Sigmoid colon (tissue), 7 donors: ENCODE results near the gene CFAP61. TPM values are rescaled to one million over a fixed set of nuclear protein-coding genes. Genes with fewer than 3 reads are reported as not detected.

Source experiments
- DNase-seq: peaks from one replicate; pipeline ENCODE4 v3.0.0-alpha.2; 2019
- H3K27ac ChIP-seq, 4 donors: fragments of 200-600 bp; sonication (generic); one replicate each; pipeline ENCODE4 v1.5.1; 2016 to 2019; ENCODE audit warnings: mild to moderate bottlenecking in 1 of 4
- H3K27me3 ChIP-seq, 3 donors: fragments of 200-600 bp; sonication (generic); one replicate each; pipeline ENCODE4 v1.5.1; 2019; ENCODE audit warnings: mild to moderate bottlenecking in 1 of 3
- H3K36me3 ChIP-seq, 4 donors: fragments of 200-600 bp; sonication (generic); one replicate each; pipeline ENCODE4 v1.5.1; 2016 to 2019
- H3K4me1 ChIP-seq, 4 donors: fragments of 200-600 bp; sonication (generic); one replicate each; pipeline ENCODE4 v1.5.1; 2017 to 2019
- H3K4me3 ChIP-seq, 4 donors: fragments of 200-600 bp; sonication (generic); one replicate each; pipeline ENCODE4 v1.5.1; 2017 to 2019; ENCODE audit warnings: mild to moderate bottlenecking in 2 of 4, moderate library complexity in 1 of 4
- H3K9me3 ChIP-seq, 4 donors: fragments of 200-600 bp in 3 of 4; sonication (generic) in 3 of 4; one replicate each; pipeline versions ENCODE4 v1.5.1 to v1.6.1; 2013 to 2019
- EP300 ChIP-seq, 4 donors: sonication (generic); formaldehyde crosslinking; IDR thresholded peaks; one replicate each; pipeline ENCODE4 v1.6.1; 2017; ENCODE audit warnings: antibody characterized with exemption in 4 of 4
- POLR2A ChIP-seq, 2 donors: fragments of 450-650 bp; IDR thresholded peaks; one replicate each; pipeline ENCODE4 v1.6.1; 2016; ENCODE audit warnings: antibody characterized with exemption in 2 of 2, mild to moderate bottlenecking in 2 of 2, moderate library complexity in 2 of 2
- POLR2AphosphoS5 ChIP-seq, 4 donors: sonication (generic); formaldehyde crosslinking; IDR thresholded peaks; one replicate each; pipeline ENCODE4 v1.6.1; 2017; ENCODE audit warnings: antibody characterized with exemption in 4 of 4
- WGBS, 2 donors: extraction: QIAGEN DNeasy Blood & Tissue Kit; methylation state at CpG; one replicate each; pipeline ENCODE4 v1.1.7; 2013; 5-methylcytosine and 5-hydroxymethylcytosine counted together
- intact Hi-C: fragments of 100-400 bp; cut with DNase I; formaldehyde crosslinking; loops from one replicate; pipeline ENCODE4 v1.15.1; 2023
- polyA plus RNA-seq, 3 donors: library from polyadenylated mRNA; stranded (reverse); fragments of 200-250 nt; gene quantifications; one replicate each; pipeline ENCODE4 v1.2.3, GENCODE V29; 2013
- total RNA-seq, 4 donors: library from RNA; depleted of rRNA; stranded (reverse); fragments of >200 nt; gene quantifications; one replicate each; pipeline ENCODE4 v1.1.0, GENCODE V29; 2016
- TF ChIP-seq, protein P1 (sequence below), 4 experiments: fragments of 450-650 bp in 3 of 4; fragments of 200-600 bp in 1 of 4; IDR thresholded peaks; one replicate each; pipeline ENCODE4 v1.5.1; 2016 to 2019; ENCODE audit warnings: antibody characterized with exemption in 4 of 4, mild to moderate bottlenecking in 3 of 4, moderate library complexity in 2 of 4
- donor health status: healthy with polysubstance abuse.
- donor health status: Bipolar disorder and iron deficiency.
- donor health status: healthy.

The CFAP61 gene
- total and polyA plus RNA-seq, 7 donors = 0.15 to 2.0 (median 0.44) TPM; not detected in 3

DNA sequence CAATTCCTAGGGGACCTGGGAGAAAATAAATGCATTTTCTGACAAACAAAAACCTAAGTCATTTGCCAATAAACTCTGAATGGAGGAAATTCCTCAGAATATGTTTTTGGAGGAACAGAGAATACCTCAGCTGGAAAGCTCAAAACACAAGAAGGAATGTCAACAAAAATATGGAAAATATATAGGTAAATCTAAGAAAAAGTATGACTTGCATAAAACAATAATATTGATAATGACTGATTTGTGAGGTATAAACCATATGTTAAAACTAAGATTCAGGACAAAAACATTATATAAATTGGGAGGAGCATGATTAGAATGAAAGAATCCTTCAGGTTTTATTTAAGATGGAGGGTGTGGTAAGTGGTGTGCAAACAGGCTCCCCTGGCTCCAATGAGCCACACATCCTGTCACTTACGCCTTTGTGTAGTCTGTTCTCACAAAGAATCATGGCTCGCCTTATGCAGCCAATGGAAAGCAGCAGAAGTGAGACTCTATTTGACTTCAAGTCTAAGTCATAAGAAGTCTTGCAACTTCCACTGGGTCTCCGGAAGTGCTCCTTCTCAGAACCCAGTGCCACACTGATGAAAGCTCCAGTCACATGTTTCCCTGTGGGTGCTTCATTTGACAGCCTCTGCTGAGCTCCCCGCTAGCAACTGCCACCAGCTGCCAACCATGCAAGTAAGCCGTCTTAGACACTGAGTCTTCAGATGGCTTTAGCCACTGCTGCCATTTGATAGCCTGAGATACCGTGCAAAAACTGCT is 8.1 kb downstream of the CFAP61 start:
- intact Hi-C loops = no loop called here
- H3K27ac ChIP-seq = no peak overlapping the region
- no peak for DNase-seq
- no peaks in the 10 kb centered on the region for H3K4me1 ChIP-seq
- no peaks in the 10 kb centered on the region for H3K9me3 ChIP-seq
- no peak overlapping the region for H3K4me3 ChIP-seq
- H3K36me3 ChIP-seq = no peaks in the 10 kb centered on the region
- peaks cover 0 to 4% (median 0%) of the 10 kb centered on the region in 3 donors for H3K27me3 ChIP-seq
- TF ChIP-seq, protein P1, sequence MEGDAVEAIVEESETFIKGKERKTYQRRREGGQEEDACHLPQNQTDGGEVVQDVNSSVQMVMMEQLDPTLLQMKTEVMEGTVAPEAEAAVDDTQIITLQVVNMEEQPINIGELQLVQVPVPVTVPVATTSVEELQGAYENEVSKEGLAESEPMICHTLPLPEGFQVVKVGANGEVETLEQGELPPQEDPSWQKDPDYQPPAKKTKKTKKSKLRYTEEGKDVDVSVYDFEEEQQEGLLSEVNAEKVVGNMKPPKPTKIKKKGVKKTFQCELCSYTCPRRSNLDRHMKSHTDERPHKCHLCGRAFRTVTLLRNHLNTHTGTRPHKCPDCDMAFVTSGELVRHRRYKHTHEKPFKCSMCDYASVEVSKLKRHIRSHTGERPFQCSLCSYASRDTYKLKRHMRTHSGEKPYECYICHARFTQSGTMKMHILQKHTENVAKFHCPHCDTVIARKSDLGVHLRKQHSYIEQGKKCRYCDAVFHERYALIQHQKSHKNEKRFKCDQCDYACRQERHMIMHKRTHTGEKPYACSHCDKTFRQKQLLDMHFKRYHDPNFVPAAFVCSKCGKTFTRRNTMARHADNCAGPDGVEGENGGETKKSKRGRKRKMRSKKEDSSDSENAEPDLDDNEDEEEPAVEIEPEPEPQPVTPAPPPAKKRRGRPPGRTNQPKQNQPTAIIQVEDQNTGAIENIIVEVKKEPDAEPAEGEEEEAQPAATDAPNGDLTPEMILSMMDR (IDR thresholded peaks at IDR 0.05) = no peak
- no peak for TF ChIP-seq POLR2AphosphoS5 (IDR thresholded peaks at IDR 0.05)
- no peak for TF ChIP-seq POLR2A (IDR thresholded peaks at IDR 0.05)
- TF ChIP-seq EP300 (IDR thresholded peaks at IDR 0.05) = no peak
- WGBS, 2 donors = 85 to 86% methylated on average over 6 of the region's 6 CpGs

DNA sequence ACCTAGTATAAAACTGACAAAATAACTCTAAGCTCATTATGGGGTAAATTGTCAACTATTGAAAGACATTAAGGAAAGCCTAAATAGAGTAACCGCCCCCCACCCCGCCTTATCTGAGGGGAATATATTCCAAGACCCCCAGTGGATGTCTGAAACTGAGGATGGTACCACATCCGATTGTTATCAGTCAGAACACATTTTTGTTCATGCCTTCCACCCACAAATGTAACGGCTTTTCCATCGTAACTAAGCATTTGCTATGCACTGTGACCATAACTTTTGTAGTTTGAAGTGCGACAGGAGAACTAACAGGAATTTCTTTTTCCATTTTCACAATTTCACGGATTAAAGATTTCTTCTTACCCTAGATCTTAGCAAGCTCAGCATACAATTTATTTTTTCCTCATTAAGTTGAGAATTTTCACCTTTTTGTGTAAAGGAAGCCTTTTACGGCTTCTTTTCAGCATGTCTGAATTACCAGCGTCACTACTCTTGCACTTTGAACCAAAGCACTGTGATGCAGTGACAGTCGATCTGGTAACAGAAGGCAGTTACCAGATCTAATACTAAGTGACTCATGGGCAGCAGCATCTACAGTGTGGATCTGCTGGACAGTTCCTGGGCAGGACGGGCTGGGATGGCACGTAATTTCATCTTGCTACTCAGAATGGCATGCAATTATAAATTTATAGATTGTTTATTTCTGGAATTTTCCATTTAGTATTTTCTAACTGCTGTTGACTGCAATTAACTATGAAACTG is 11.8 kb downstream of the CFAP61 start:
- no peaks in the 10 kb centered on the region for H3K4me1 ChIP-seq
- H3K4me3 ChIP-seq = no peak overlapping the region
- DNase-seq = no peak
- H3K27ac ChIP-seq = no peak overlapping the region
- no peaks in the 10 kb centered on the region for H3K9me3 ChIP-seq
- no peak for TF ChIP-seq POLR2A (IDR thresholded peaks at IDR 0.05)
- TF ChIP-seq EP300 (IDR thresholded peaks at IDR 0.05) = no peak
- TF ChIP-seq, protein P1 (IDR thresholded peaks at IDR 0.05) = no peak
- TF ChIP-seq POLR2AphosphoS5 (IDR thresholded peaks at IDR 0.05) = no peak
- WGBS, 2 donors = 52 to 63% methylated on average over 12 of the region's 12 CpGs
- no peaks in the 10 kb centered on the region for H3K36me3 ChIP-seq
- H3K27me3 ChIP-seq = peaks cover 0 to 4% (median 0%) of the 10 kb centered on the region in 3 donors
- intact Hi-C loops = no loop called here

DNA sequence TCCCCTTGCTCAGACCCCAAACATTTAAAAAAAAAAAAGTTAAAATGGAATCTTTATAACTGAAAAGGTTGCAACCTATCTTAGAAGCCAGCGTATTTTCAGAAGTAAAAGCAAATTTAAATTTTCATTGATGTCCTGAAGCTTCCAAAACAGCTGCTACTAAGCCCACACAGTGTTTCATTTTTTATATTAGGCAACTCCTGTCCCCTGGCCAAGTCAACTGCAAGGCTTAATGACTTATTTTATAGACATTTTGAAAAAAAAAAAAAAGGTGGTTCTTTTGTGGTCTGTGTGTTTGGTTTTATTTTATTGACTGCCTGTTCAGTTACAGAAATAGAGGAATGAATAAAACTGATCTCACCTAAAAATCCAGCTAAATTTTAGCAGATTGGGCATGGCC is 13.0 kb downstream of the CFAP61 start:
- no peaks in the 10 kb centered on the region for H3K9me3 ChIP-seq
- TF ChIP-seq EP300 (IDR thresholded peaks at IDR 0.05) (no peak), POLR2A (IDR thresholded peaks at IDR 0.05) (no peak)
- no peak overlapping the region for H3K27ac ChIP-seq
- 83 to 86% methylated on average over 1 of the region's 1 CpG for WGBS, 2 donors
- H3K4me1 ChIP-seq = no peaks in the 10 kb centered on the region
- peaks cover 0 to 4% (median 0%) of the 10 kb centered on the region in 3 donors for H3K27me3 ChIP-seq
- H3K36me3 ChIP-seq = no peaks in the 10 kb centered on the region
- H3K4me3 ChIP-seq = no peak overlapping the region
- DNase-seq = no peak
- intact Hi-C loops = no loop called here

DNA sequence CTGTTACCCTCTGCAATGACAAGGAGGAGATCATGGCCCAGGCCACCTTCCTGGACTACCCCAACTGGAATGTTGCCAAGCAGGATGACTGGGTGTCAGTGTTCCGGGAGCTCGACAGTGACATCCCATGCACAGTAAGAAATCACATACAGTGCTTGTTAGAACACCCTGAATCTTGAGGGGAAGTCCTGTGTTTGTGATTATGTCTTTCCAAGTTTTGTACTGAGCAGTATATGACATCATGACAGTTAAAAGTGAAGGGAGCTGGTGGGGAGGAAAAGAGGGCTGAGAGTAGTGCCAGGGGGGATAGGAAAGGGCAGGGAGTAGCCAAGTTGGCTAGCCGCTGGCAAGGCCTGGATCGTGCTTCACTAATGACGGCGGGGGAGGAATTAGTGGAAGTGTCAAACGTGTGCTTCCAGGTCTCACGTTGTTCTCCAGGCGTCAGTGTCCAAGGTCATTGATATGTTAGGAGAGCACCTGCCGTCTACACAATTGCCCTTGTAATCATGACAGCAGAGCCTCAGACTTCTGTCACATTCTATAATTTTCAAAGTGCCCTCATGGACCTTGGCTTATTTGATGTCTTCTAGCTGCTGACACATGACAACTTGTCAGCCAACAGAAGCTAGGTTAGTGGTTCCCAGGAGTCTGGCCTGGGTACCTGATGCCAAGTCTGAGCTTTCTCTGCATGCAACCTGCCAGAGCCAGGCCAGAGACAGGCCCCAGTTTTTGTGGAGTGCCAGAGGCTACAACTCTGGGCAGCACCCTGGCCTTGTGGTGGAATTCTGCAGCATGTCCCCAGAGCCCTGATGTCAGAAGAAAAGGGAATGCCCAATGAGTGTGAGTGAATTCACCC is 18.8 kb downstream of the CFAP61 start:
- Histone ChIP-seq H3K4me3 (no peak overlapping the region), H3K27ac (no peak overlapping the region), H3K9me3 (no peaks in the 10 kb centered on the region), H3K4me1 (no peaks in the 10 kb centered on the region), H3K27me3 (no peaks in the 10 kb centered on the region), H3K36me3 (no peaks in the 10 kb centered on the region)
- 56 to 73% methylated on average over 10 of the region's 10 CpGs for WGBS, 2 donors
- intact Hi-C loops = no loop called here
- TF ChIP-seq EP300 (IDR thresholded peaks at IDR 0.05) = no peak
- TF ChIP-seq, protein P1 (IDR thresholded peaks at IDR 0.05) = no peak
- TF ChIP-seq POLR2AphosphoS5 (IDR thresholded peaks at IDR 0.05) = no peak
- TF ChIP-seq POLR2A (IDR thresholded peaks at IDR 0.05) = no peak
- DNase-seq = no peak
